Left lung (tissue), 10 donors: ENCODE data around the gene IDUA. TPM values are rescaled to one million over a fixed set of nuclear protein-coding genes. Genes with fewer than 3 reads are reported as not detected.

Source experiments
- ATAC-seq: fragments of 200-7000 bp; cut with Tn5 transposase; one replicate; pipeline ENCODE4 v1.9.1; 2020; ENCODE audit warnings: moderate library complexity
- DNase-seq, 4 donors: peaks; one replicate each; pipeline ENCODE4 v3.0.0-alpha.2; 2013 to 2020
- H3K27ac ChIP-seq, 2 donors: fragments of 200-600 bp; sonication (generic) in 1 of 2; one replicate each; pipeline versions ENCODE4 v1.5.0 to v1.8.0; 2020 to 2021
- H3K27me3 ChIP-seq, 2 donors: fragments of 200-600 bp; sonication (generic) in 1 of 2; one replicate each; pipeline versions ENCODE4 v1.5.0 to v1.8.0; 2020 to 2021
- H3K36me3 ChIP-seq, 2 donors: fragments of 200-600 bp; sonication (generic) in 1 of 2; one replicate each; pipeline versions ENCODE4 v1.5.0 to v1.8.0; 2020 to 2021
- H3K4me1 ChIP-seq, 2 donors: fragments of 200-600 bp; one replicate each; pipeline ENCODE4 v1.8.0; 2021
- H3K4me3 ChIP-seq, 2 donors: fragments of 200-600 bp; sonication (generic) in 1 of 2; one replicate each; pipeline versions ENCODE4 v1.5.0 to v1.8.0; 2020 to 2021; ENCODE audit warnings: mild to moderate bottlenecking in 1 of 2
- H3K9me3 ChIP-seq, 2 donors: fragments of 200-600 bp; sonication (generic) in 1 of 2; one replicate each; pipeline versions ENCODE4 v1.5.0 to v1.8.0; 2020 to 2021
- CTCF ChIP-seq, 2 donors: fragments of 200-600 bp; sonication (generic) in 1 of 2; IDR thresholded peaks; one replicate each; pipeline versions ENCODE4 v1.5.0 to v1.8.0; 2021; ENCODE audit warnings: antibody characterized with exemption in 2 of 2
- intact Hi-C, 2 donors: fragments of 100-400 bp; cut with DNase I; formaldehyde crosslinking; loops; one replicate each; pipeline versions ENCODE4 v1.11.2 to v1.14.2; 2022
- polyA plus RNA-seq, 6 donors: library from polyadenylated mRNA; unstranded; fragments of 120-200 nt; gene quantifications; one replicate each; pipeline ENCODE4 v1.2.1, GENCODE V29; 2013; ENCODE audit not compliant: insufficient read length in 6 of 6
- total RNA-seq, 2 donors: library from RNA; stranded (reverse); fragmentation: NEBNext Ultra II Directional; extraction: Animal tissue kit (Norgen Biotek cat#: 25700); gene quantifications; one replicate each; pipeline ENCODE4 v1.2.1, GENCODE V29; 2021
- donor health status: DM: no; HTN: yes; CAD: no.
- donor health status: DM: no; HTN: no; CAD: no.

IDUA gene
- total and polyA plus RNA-seq, 8 donors = 10.1 to 46.8 (median 19.1) TPM

GRCh38 chr4:952881-953573 lies 33.8 kb upstream of the IDUA start:
- Histone ChIP-seq H3K4me3 (no peak overlapping the region), H3K36me3 (peaks cover 0 to 49% of the 10 kb centered on the region in 2 donors), H3K27me3 (no peaks in the 10 kb centered on the region), H3K9me3 (no peaks in the 10 kb centered on the region), H3K4me1 (no peaks in the 10 kb centered on the region), H3K27ac (no peak overlapping the region)
- peak in 2 of 4 donors; percentile 30 to 64 for DNase-seq
- no peak for TF ChIP-seq CTCF (IDR thresholded peaks at IDR 0.05)
- no peak for ATAC-seq
- intact Hi-C loops = no loop called here

- peaks cover 0 to 54% of the 10 kb centered on the region in 2 donors for H3K36me3 ChIP-seq
- H3K4me1 ChIP-seq = no peaks in the 10 kb centered on the region
- ATAC-seq = no peak
- intact Hi-C loops = no loop called here
- H3K9me3 ChIP-seq = no peaks in the 10 kb centered on the region
- no peak overlapping the region for H3K4me3 ChIP-seq
- no peak overlapping the region for H3K27ac ChIP-seq
- no peaks in the 10 kb centered on the region for H3K27me3 ChIP-seq
- DNase-seq = peak in 1 of 4 donors; percentile 6
- no peak for TF ChIP-seq CTCF (IDR thresholded peaks at IDR 0.05)
Observed at GRCh38 chr4:953574-953915, 33.3 kb upstream of the IDUA start.

GRCh38 chr4:954211-955020 lies 32.4 kb upstream of the IDUA start:
- Histone ChIP-seq H3K27ac (no peak overlapping the region), H3K27me3 (no peaks in the 10 kb centered on the region), H3K4me3 (no peak overlapping the region), H3K36me3 (peaks cover 0 to 63% of the 10 kb centered on the region in 2 donors), H3K9me3 (no peaks in the 10 kb centered on the region), H3K4me1 (no peaks in the 10 kb centered on the region)
- intact Hi-C loops = no loop called here
- peak in 2 of 4 donors; percentile 16 to 33 for DNase-seq
- TF ChIP-seq CTCF (IDR thresholded peaks at IDR 0.05) = no peak
- ATAC-seq = no peak

GRCh38 chr4:955161-955921 lies 31.5 kb upstream of the IDUA start:
- DNase-seq = peak in 2 of 4 donors; percentile 30 to 63
- peaks cover 0 to 72% of the 10 kb centered on the region in 2 donors for H3K36me3 ChIP-seq
- intact Hi-C loops = no loop called here
- no peaks in the 10 kb centered on the region for H3K4me1 ChIP-seq
- H3K27me3 ChIP-seq = no peaks in the 10 kb centered on the region
- TF ChIP-seq CTCF (IDR thresholded peaks at IDR 0.05) = no peak
- H3K27ac ChIP-seq = no peak overlapping the region
- ATAC-seq = no peak
- no peak overlapping the region for H3K4me3 ChIP-seq
- H3K9me3 ChIP-seq = no peaks in the 10 kb centered on the region
